HCT116 (cell line): ENCODE results near the gene TEFM.
"Not testable (repeated sequence)": the region's sequence is repeated elsewhere in the genome, so short reads cannot be mapped to it uniquely, and the experiment has no call there.

Source experiments
- EZH2phosphoT487 ChIP-seq: fragments of 200-600 bp; IDR thresholded peaks from 2 replicates; pipeline ENCODE4 v1.6.1; 2018; ENCODE audit warnings: antibody characterized with exemption, borderline replicate concordance
- POLR2A ChIP-seq: IDR thresholded peaks from 2 replicates; pipeline ENCODE4 v1.7.0; 2011; ENCODE audit warnings: borderline replicate concordance; ENCODE audit not compliant: insufficient read depth, insufficient read length; ENCODE audit errors: extremely low read depth
- POLR2AphosphoS5 ChIP-seq: IDR thresholded peaks from 2 replicates; pipeline ENCODE4 v1.6.1; 2011; ENCODE audit warnings: mild to moderate bottlenecking, low read depth, low read length, moderate library complexity
- SP1 ChIP-seq: IDR thresholded peaks from 2 replicates; pipeline ENCODE4 v1.6.1; 2012; ENCODE audit warnings: low read depth
- SRF ChIP-seq: IDR thresholded peaks from 2 replicates; pipeline ENCODE4 v1.6.1; 2012; ENCODE audit warnings: low read depth
- YY1 ChIP-seq: IDR thresholded peaks from 2 replicates; pipeline ENCODE4 v1.6.1; 2011; ENCODE audit warnings: low read length, low read depth, moderate library complexity, mild to moderate bottlenecking; ENCODE audit not compliant: insufficient replicate concordance; ENCODE audit errors: extremely low read depth
- ZNF274 ChIP-seq: fragments of 200-500 bp; sonication (Bioruptor generic); IDR thresholded peaks from 2 replicates; pipeline ENCODE4 v1.6.1; 2014; ENCODE audit warnings: mild to moderate bottlenecking, low read depth, low read length, inconsistent platforms
- TF ChIP-seq, protein P1 (sequence below), 3 experiments: fragments of 200-600 bp in 1 of 3; sonication (generic) in 1 of 3; IDR thresholded peaks in 2 of 3; conservative IDR thresholded peaks in 1 of 3; 2 replicates each; pipeline ENCODE4 v1.5.1; 2012 to 2017; ENCODE audit warnings: low read depth in 2 of 3, low read length in 2 of 3, antibody characterized with exemption in 1 of 3, borderline replicate concordance in 1 of 3, control low read depth in 1 of 3, mild to moderate bottlenecking in 1 of 3, mixed read lengths in 1 of 3, mixed run types in 1 of 3, moderate library complexity in 1 of 3; ENCODE audit not compliant: insufficient read depth in 1 of 3

DNA sequence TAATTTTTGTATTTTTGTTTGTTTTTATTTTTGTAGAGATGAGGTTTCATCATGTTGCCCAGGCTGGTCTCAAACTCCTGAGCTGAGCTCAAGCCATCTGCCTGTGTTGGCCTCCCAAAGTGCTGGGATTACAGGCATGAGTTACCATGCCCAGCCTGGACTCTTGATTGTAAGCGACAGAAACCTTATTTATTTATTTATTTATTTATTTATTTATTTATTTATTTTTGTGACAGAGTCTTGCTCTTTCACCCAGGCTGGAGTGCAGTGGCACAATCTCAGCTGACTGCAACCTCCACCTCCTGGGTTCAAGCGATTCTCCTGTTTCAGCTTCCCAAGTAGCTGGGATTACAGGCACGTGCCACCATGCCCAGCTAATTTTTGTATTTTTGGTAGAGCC is 23.8 kb upstream of the TEFM start:
- not testable (repeated sequence) for TF ChIP-seq POLR2A, YY1, ZNF274, POLR2AphosphoS5, SP1, EZH2phosphoT487, SRF
- TF ChIP-seq, protein P1, sequence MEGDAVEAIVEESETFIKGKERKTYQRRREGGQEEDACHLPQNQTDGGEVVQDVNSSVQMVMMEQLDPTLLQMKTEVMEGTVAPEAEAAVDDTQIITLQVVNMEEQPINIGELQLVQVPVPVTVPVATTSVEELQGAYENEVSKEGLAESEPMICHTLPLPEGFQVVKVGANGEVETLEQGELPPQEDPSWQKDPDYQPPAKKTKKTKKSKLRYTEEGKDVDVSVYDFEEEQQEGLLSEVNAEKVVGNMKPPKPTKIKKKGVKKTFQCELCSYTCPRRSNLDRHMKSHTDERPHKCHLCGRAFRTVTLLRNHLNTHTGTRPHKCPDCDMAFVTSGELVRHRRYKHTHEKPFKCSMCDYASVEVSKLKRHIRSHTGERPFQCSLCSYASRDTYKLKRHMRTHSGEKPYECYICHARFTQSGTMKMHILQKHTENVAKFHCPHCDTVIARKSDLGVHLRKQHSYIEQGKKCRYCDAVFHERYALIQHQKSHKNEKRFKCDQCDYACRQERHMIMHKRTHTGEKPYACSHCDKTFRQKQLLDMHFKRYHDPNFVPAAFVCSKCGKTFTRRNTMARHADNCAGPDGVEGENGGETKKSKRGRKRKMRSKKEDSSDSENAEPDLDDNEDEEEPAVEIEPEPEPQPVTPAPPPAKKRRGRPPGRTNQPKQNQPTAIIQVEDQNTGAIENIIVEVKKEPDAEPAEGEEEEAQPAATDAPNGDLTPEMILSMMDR (IDR thresholded peaks at IDR 0.05 in 2 of 3, conservative IDR thresholded peaks at IDR 0.05 in 1 of 3; ENCODE audit: borderline replicate concordance in 1 of 3, insufficient read depth in 1 of 3, low read depth in 2 of 3, low read length in 2 of 3): not testable (repeated sequence)
